Large intestine (tissue), 3 donors: ENCODE measurements around the gene TMEM174. TPM values are rescaled to one million over a fixed set of nuclear protein-coding genes. Genes with fewer than 3 reads are reported as not detected.
A peak's percentile ranks its signal among the peaks of the same experiment; 100 is the strongest.

Experiments used
- DNase-seq, 2 donors: peaks; one replicate each; pipeline versions ENCODE4 v3.0.0 to v3.0.0-alpha.2; 2013
- H3K27ac ChIP-seq: one replicate; pipeline ENCODE4 v1.5.1; 2013; ENCODE audit warnings: low read length
- H3K27me3 ChIP-seq: 2 replicates; pipeline ENCODE4 v1.6.1; 2013; ENCODE audit warnings: low read length; ENCODE audit not compliant: control insufficient read depth, insufficient read depth
- H3K36me3 ChIP-seq: 2 replicates; pipeline ENCODE4 v1.6.1; 2013; ENCODE audit warnings: low read length; ENCODE audit not compliant: control insufficient read depth, insufficient read depth
- H3K4me1 ChIP-seq: one replicate; pipeline ENCODE4 v1.6.1; 2013; ENCODE audit warnings: low read length; ENCODE audit not compliant: control insufficient read depth, insufficient read depth
- H3K4me3 ChIP-seq: one replicate; pipeline ENCODE4 v1.5.1; 2013; ENCODE audit warnings: low read length
- H3K9me3 ChIP-seq: one replicate; pipeline ENCODE4 v1.6.1; 2013; ENCODE audit warnings: mild to moderate bottlenecking, low read depth, low read length, moderate library complexity; ENCODE audit not compliant: control insufficient read depth
- WGBS: methylation state at CpG from one replicate; pipeline ENCODE4 v1.1.5; 2013; ENCODE audit warnings: low lambda C conversion rate; ENCODE audit not compliant: insufficient coverage; 5-methylcytosine and 5-hydroxymethylcytosine counted together
- polyA plus RNA-seq: library from polyadenylated mRNA; unstranded; fragments of 120-200 nt; gene quantifications from one replicate; pipeline ENCODE4 v1.2.1, GENCODE V29; 2013

Gene TMEM174
- polyA plus RNA-seq, 1 donor = not detected

DNA sequence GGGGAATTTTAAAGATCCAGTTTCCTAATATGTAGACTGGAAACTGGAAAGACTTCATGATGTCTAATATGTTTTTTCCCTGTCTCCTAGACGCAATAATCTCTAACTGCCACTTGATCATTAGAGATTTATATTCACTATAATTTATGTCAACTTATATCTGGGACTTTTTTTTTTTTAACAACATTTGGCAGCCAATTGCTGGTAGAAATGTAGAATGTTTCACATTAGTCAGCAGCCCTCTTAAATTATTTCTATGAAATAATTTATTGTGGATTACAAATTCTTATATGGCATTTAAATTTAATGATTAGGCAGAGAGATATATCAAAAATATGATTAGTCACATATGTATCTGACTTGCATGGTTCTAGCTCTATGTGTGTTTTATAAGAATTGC, 48.2 kb downstream of the TMEM174 start:
- Histone ChIP-seq H3K27ac (no peak overlapping the region), H3K4me3 (no peak overlapping the region), H3K4me1 (peaks cover 9% of the 10 kb centered on the region), H3K27me3 (peaks cover 17% of the 10 kb centered on the region), H3K9me3 (peaks cover 2% of the 10 kb centered on the region), H3K36me3 (no peaks in the 10 kb centered on the region)
- no peak for DNase-seq
- WGBS = 100% methylated on average over 1 of the region's 1 CpG

GRCh38 chr5:73221726-73222125, 48.7 kb downstream of the TMEM174 start:
- no peaks in the 10 kb centered on the region for H3K36me3 ChIP-seq
- H3K4me3 ChIP-seq = no peak overlapping the region
- DNase-seq = no peak
- peaks cover 9% of the 10 kb centered on the region for H3K4me1 ChIP-seq
- peaks cover 14% of the 10 kb centered on the region for H3K27me3 ChIP-seq
- H3K9me3 ChIP-seq = no peaks in the 10 kb centered on the region
- H3K27ac ChIP-seq = no peak overlapping the region

DNA sequence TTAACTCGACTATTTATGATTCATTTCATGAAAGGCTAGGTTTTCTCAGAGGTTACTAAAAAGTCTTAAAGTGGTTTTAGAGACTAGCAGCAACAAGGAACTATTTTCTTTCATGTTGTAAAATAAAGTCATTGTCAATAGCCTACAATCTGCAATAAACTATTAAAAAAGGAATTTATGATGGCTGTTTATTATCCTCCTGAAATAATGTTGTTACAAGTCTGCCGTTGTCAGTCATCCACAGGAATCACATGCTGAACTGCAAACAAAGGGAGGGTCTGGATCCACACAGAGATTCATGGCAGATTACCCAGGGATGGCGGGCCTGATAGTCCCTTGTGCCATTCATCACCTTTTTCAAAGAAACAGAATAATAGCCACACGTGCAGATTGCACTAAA, 49.2 kb downstream of the TMEM174 start:
- WGBS = 11% methylated on average over 1 of the region's 4 CpGs
- Histone ChIP-seq H3K9me3 (no peaks in the 10 kb centered on the region), H3K36me3 (no peaks in the 10 kb centered on the region), H3K4me1 (peaks cover 9% of the 10 kb centered on the region), H3K4me3 (no peak overlapping the region), H3K27me3 (peaks cover 9% of the 10 kb centered on the region), H3K27ac (no peak overlapping the region)
- DNase-seq = peak in 1 of 2 donors; percentile 33

Other genes with a start within 250 kb of the TMEM174 start
- 28.1 TPM for gene FCHO2, start 217.2 kb upstream of the TMEM174 start, polyA plus RNA-seq
- gene TMEM171, start 52.6 kb upstream of the TMEM174 start, polyA plus RNA-seq = 13.7 TPM